Measurements from ENCODE around the gene RASAL1.

- TF ChIP-seq JUND (IDR thresholded peaks at IDR 0.05), result no peak
- no peak for TF ChIP-seq RAD21 (IDR thresholded peaks at IDR 0.05; ENCODE audit: low read length)
- TF ChIP-seq CTCF (IDR thresholded peaks at IDR 0.05), result no peak
- no peak for TF ChIP-seq SIN3A (IDR thresholded peaks at IDR 0.05; ENCODE audit: borderline replicate concordance, low read depth, low read length)
- no peak for TF ChIP-seq MAX (IDR thresholded peaks at IDR 0.05; ENCODE audit: low read depth)
- no peak for TF ChIP-seq POLR2AphosphoS5 (IDR thresholded peaks at IDR 0.05; ENCODE audit: low read depth, low read length)
- TF ChIP-seq EZH2phosphoT487 (IDR thresholded peaks at IDR 0.05; ENCODE audit: borderline replicate concordance, low read depth), result no peak
- no peak for TF ChIP-seq RXRA (IDR thresholded peaks at IDR 0.05; ENCODE audit: borderline replicate concordance, low read depth)
- TF ChIP-seq EP300 (IDR thresholded peaks at IDR 0.05; ENCODE audit: borderline replicate concordance in 1 of 2, low read depth in 1 of 2, low read length in 1 of 2), result no peak
- TF ChIP-seq ZBTB33 (IDR thresholded peaks at IDR 0.05; ENCODE audit: borderline replicate concordance, low read depth), result no peak
- no peak for TF ChIP-seq NFIC (IDR thresholded peaks at IDR 0.05; ENCODE audit: borderline replicate concordance)
- TF ChIP-seq TCF12 (IDR thresholded peaks at IDR 0.05), result no peak
Observed at GRCh38 chr12:113091506-113091905, 44.1 kb downstream of the RASAL1 start.
